Astrocyte (in vitro differentiated cells and primary cell): ENCODE data around the gene FBP1.

ENCODE experiments used
- CTCF ChIP-seq: IDR thresholded peaks from 2 replicates; pipeline ENCODE4 v1.5.1; 2011; ENCODE audit warnings: low read depth, mild to moderate bottlenecking, inconsistent platforms, low read length, moderate library complexity; ENCODE audit not compliant: insufficient read depth
- EZH2 ChIP-seq: IDR thresholded peaks from 2 replicates; pipeline ENCODE4 v1.6.1; 2012; ENCODE audit warnings: mild to moderate bottlenecking, low read length, inconsistent platforms; ENCODE audit not compliant: insufficient read depth

- TF ChIP-seq EZH2 (no peak), CTCF (no peak)
These were observed 5.2 kb upstream of the FBP1 start for GRCh38 chr9:94644543-94644942.
